Subcutaneous abdominal adipose tissue (tissue), 5 donors: ENCODE measurements around the gene NADK.
A peak's percentile ranks its signal among the peaks of the same experiment; 100 is the strongest.
"Not testable (repeated sequence)": the region's sequence is repeated elsewhere in the genome, so short reads cannot be mapped to it uniquely, and the experiment has no call there.

Experiments
- H3K27ac ChIP-seq: one replicate; pipeline ENCODE4 v1.7.0; 2013; ENCODE audit warnings: low read depth, mild to moderate bottlenecking, inconsistent platforms, low read length, moderate library complexity
- H3K27me3 ChIP-seq, 5 donors: one replicate each; pipeline ENCODE4 v1.7.0; 2013; ENCODE audit warnings: low read length in 5 of 5, inconsistent platforms in 1 of 5; ENCODE audit not compliant: control insufficient read depth in 5 of 5, insufficient read depth in 4 of 5
- H3K36me3 ChIP-seq, 5 donors: one replicate each; pipeline ENCODE4 v1.7.0; 2013; ENCODE audit warnings: low read length in 5 of 5; ENCODE audit not compliant: control insufficient read depth in 5 of 5, insufficient read depth in 5 of 5
- H3K4me1 ChIP-seq, 5 donors: one replicate each; pipeline ENCODE4 v1.7.0; 2013; ENCODE audit warnings: low read length in 5 of 5, mild to moderate bottlenecking in 3 of 5, moderate library complexity in 1 of 5; ENCODE audit not compliant: control insufficient read depth in 5 of 5, insufficient read depth in 5 of 5
- H3K4me3 ChIP-seq, 5 donors: one replicate each; pipeline ENCODE4 v1.7.0; 2013; ENCODE audit warnings: low read length in 5 of 5, low read depth in 1 of 5
- H3K9ac ChIP-seq, 5 donors: one replicate each; pipeline ENCODE4 v1.7.0; 2013; ENCODE audit warnings: low read length in 5 of 5, mild to moderate bottlenecking in 4 of 5, moderate library complexity in 3 of 5
- H3K9me3 ChIP-seq, 5 donors: one replicate each; pipeline ENCODE4 v1.7.0; 2013; ENCODE audit warnings: low read length in 5 of 5; ENCODE audit not compliant: control insufficient read depth in 5 of 5
- donor health status: healthy.
- donor health status: healthy.
- donor health status: healthy.
- donor health status: healthy.
- donor health status: healthy.

The NADK gene

DNA sequence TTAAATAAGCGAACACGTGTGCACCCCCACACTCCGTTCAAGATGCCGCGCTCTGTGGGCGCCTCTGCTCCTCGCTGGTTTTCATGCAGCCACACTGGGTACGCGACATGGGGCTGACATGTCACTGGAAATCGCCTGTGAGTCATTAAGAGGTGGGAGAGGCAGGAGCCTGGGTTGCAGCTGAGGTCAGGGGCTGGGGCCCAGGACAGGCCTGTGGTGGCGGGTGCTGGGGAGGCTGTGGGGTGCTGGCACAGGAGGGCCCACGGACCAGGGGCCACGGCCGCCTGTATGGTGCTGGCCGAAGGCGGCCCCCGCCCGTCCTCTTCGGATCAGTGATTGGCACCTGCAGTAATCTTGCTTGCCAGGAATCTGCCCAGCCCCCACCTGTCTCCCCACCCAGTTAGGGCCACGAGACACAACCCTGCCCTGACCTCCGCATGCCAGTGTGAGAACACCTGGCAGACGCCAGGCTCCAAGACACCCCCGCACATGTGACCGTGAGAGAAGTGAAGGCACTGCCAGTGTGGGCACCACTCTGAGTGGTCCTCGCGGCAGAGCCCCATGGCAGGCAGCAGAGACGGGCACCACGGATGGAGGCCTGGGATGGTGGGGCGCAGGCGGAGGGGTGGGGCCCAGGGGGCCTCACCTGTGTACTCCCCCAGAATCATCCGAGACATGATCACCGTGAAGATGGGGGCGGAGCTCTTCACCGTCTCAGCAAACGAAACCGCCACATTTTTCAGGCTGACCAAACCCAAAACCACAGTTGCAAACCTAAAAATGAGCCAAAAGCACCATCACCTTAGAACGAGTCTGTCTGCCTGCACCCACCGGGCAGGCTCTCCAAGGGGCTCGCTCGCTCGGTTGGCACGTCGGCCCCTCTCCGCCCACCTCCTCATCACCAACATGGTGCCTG lies 40.3 kb downstream of the NADK start:
- H3K9me3 ChIP-seq, H3K4me3 ChIP-seq, H3K4me1 ChIP-seq, H3K27ac ChIP-seq, H3K27me3 ChIP-seq, H3K9ac ChIP-seq: not testable (repeated sequence)
- peaks cover 0 to 22% (median 8%) of the 10 kb centered on the region in 5 donors for H3K36me3 ChIP-seq

DNA sequence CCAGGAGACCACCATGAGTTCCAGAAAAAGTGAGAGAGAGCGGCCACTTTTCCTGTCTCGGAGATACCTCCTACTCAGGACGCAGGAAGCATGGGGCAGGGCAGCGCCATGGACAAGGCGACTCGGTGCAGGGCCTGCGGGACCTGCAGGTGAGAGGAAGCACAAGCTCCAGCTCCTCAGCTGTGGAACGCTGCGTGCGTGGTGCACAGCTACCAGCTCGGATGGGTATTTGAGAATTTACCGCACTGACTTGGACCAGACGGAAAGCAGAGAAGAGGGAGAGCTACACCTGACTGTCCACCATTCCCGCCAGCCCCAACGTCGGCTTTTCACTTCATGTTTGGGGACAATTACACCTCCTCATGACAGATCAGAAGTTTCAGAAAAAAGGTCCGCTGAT lies 45.9 kb downstream of the NADK start:
- Histone ChIP-seq H3K27ac (no peak overlapping the region), H3K4me1 (peaks cover 0 to 15% (median 5%) of the 10 kb centered on the region in 5 donors), H3K36me3 (peaks cover 0 to 44% (median 16%) of the 10 kb centered on the region in 5 donors), H3K9me3 (no peaks in the 10 kb centered on the region), H3K4me3 (no peak overlapping the region), H3K9ac (no peak overlapping the region), H3K27me3 (no peaks in the 10 kb centered on the region)

DNA sequence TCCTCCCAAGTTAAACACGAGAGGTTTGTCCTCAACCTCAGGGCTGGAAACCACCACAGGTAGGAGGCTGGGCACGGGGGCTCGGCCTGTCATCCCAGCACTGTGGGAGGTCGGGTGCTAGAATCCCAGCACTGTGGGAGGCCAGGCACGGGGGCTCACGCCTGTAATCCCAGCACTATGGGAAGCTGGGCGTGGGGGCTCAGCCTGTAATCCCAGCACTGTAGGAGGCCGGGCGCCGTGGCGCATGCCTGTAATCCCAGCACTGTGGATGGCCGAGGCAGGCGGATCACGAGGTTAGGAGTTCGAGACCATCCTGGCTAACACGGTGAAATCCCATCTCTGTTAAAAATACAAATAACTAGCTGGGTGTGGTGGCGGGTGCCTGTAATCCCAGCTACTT lies 47.4 kb downstream of the NADK start:
- Histone ChIP-seq H3K27me3 (no peaks in the 10 kb centered on the region), H3K4me3 (no peak overlapping the region), H3K9ac (no peak overlapping the region), H3K9me3 (no peaks in the 10 kb centered on the region), H3K4me1 (peaks cover 0 to 15% (median 5%) of the 10 kb centered on the region in 5 donors), H3K27ac (no peak overlapping the region), H3K36me3 (peaks cover 0 to 41% (median 16%) of the 10 kb centered on the region in 5 donors)

DNA sequence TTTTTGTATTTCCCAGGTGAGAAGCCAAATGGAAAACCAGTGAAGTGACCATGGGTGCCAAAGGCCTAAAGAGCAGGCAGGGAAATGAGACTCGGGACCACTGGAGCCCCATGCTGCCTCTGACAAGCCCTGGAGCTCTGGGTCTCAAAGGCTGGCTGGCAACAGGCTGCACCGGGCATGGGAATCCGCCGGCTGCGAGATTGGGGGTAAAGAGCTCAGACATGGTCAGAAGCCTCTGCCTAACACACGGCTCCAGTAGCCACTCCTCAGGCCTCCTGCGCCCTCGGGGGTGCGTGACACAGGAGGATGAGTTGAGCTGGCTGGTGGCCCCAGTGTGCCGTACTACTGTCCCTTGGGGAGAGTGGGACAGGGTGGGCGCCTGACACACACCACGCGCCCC lies 48.0 kb downstream of the NADK start:
- H3K27ac ChIP-seq, H3K9ac ChIP-seq, H3K9me3 ChIP-seq, H3K4me3 ChIP-seq, H3K27me3 ChIP-seq: not testable (repeated sequence)
- Histone ChIP-seq H3K36me3 (peaks cover 0 to 41% (median 16%) of the 10 kb centered on the region in 5 donors), H3K4me1 (peaks cover 0 to 15% (median 5%) of the 10 kb centered on the region in 5 donors)

DNA sequence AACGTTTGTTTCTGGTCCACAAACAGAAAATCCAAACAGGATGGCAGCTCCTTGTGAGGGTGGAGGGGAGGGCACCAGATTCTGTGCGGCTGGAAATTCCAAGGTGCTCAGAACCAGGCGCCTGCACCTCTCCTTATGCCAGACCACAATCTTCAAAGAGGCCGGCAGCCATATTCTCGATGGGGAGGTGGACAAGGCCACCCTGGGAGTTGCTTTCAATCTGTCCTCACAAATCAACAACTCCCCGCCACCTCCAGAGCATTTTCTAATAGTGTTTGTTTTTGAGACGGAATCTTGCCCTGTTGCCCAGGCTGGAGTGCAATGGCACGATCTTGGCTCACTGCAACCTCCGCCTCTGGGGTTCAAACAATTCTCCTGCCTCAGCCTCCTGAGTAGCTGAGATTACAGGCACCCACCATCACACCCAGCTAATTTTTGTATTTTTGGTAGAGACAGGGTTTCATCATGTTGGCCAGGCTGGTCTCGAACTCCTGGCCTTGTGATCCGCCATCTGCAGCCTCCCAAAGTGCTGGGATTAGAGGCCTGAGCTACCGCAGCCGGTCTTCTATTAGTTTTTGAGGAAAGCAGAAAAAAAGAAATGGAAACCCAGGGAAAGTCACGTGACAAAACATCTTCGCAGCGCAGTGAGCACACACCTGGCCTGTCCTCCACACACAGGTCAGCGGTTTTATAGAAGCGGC lies 49.0 kb downstream of the NADK start:
- not testable (repeated sequence) for H3K9me3 ChIP-seq, H3K27me3 ChIP-seq, H3K4me3 ChIP-seq
- peaks cover 0 to 37% (median 16%) of the 10 kb centered on the region in 5 donors for H3K36me3 ChIP-seq
- peaks cover 0 to 15% (median 5%) of the 10 kb centered on the region in 5 donors for H3K4me1 ChIP-seq
- H3K9ac ChIP-seq: peak overlapping the region in 2 of 5 donors; percentile 21 to 35
- H3K27ac ChIP-seq: peak overlapping the region; percentile 56

DNA sequence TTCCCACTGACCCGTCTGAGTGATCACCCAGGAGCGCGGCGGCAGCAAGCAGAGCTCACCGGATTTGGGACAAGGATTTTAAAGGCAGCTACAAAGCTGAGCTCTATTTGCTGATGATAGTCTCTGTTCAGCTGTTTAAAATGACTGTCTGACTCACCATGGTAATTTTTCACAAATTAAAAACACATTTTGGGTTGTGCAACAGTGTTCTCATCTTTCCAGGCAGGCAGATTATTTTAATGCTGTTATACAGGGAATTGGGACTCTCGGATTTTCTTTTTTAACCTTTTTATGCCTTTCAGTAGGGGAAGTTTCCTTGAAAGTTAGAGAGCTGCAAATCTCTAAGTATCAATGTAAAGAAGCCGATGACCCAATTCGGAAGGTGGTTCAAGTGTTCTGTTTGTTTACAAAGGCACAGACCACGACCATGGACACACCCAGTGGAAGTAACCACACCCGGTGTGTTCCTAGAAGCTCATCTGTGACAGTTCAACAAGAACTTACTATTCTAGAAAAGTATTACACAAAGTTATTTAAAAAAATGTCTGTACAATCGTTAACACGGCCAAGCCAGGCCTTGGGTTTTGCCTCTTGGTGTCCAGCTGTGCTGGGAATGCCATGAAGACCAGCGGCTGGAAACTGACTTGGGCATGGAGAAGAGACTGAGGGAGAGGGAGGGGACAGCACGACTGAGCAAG lies 49.8 kb downstream of the NADK start:
- Histone ChIP-seq H3K4me1 (peaks cover 0 to 15% (median 5%) of the 10 kb centered on the region in 5 donors), H3K9ac (peak overlapping the region in 2 of 5 donors; percentile 21 to 35), H3K27ac (peak overlapping the region; percentile 56), H3K36me3 (peaks cover 0 to 34% (median 16%) of the 10 kb centered on the region in 5 donors)
- not testable (repeated sequence) for H3K4me3 ChIP-seq, H3K9me3 ChIP-seq, H3K27me3 ChIP-seq

DNA sequence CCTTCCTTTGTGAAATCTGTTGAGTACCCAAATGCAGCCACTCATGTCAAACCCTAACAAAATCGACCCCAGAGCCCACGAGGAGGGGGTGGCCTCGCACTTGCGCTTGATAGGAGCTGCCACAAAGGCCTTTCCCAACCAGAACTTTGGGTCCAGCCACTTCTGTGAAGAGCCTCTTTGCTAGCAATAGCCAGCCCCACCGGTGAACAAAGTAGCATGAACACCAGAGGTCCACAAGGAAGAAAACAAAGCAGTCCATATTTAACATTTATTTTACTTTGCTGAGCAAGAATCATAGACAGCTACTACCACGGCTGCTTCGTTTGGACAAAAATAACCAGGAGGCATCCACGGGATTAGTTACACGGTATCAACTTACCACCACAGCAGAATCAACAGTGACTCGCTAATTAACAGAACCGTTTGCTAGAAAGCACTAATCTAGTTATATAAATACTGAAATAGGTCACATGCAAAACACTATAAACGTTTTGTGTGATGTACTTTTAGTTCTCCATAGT lies 51.1 kb downstream of the NADK start:
- peaks cover 0 to 24% (median 8%) of the 10 kb centered on the region in 5 donors for H3K36me3 ChIP-seq
- H3K27me3 ChIP-seq, H3K9me3 ChIP-seq, H3K27ac ChIP-seq, H3K9ac ChIP-seq, H3K4me3 ChIP-seq: not testable (repeated sequence)
- peaks cover 0 to 15% (median 5%) of the 10 kb centered on the region in 5 donors for H3K4me1 ChIP-seq

DNA sequence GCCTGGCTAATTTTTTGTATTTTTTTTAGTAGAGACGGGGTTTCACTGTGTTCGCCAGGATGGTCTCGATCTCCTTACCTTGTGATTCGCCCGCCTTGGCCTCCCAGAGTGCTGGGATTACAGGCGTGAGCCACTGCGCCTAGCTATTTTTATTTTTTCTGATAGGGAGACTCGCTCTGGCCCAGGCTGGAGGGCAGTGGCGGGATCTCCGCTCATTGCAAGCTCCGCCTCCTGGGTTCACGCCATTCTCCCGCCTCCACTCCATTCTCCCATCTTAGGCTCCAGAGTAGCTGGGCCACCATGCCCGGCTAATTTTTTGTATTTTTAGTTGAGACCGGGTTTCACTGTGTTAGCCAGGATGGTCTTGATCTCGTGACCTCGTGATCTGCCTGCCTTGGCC lies 52.2 kb downstream of the NADK start:
- H3K9me3 ChIP-seq, H3K27me3 ChIP-seq, H3K4me3 ChIP-seq, H3K27ac ChIP-seq, H3K9ac ChIP-seq: not testable (repeated sequence)
- Histone ChIP-seq H3K4me1 (peaks cover 0 to 15% (median 8%) of the 10 kb centered on the region in 5 donors), H3K36me3 (peaks cover 2 to 20% (median 7%) of the 10 kb centered on the region in 5 donors)

DNA sequence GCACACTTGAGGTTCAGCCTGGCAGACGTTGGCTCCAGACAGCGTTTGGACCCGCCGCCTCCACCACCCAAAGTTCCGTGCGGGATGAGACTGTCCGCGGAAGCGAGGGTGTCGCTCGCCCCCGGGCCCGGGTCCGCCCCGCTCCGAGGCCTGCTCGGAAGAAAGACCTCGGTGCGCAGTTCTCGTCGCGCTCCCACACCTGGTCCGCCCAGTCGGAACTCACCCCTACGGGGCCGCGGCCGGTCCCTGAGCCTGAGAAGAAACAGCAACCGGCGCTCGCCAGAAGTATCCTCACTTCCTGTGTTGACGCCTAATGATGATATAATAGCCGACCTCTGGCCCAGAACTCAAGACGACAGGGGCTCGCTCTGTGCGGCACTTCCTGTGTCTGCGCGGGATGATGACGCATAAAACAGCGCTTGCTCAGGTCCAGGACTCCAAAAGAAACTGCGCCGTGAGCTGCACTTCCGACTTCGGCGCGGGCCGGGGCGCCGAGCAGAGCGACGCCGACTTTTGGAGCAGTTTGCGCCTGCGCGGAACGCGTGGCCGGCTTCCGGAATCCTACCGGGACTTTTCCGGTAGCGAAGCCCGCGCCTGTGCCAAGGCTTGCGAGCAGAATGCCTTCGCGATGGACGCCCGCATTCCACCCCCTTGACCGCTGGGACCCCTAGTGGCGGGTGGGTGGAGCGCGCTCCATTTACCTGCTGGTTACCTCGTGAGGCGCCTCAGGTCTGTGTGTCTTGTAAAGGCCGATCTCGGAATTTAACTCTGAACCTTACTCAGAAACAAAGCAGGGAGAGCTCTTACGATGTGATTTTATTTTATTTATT lies 54.0 kb downstream of the NADK start, which contains the start of gene CDK11A:
Gene CDK11A (minus strand): TSS at position 323 of the 830 bp plus-strand sequence. CDS start 1,539 bp downstream, outside the sequence.
- Histone ChIP-seq H3K36me3 (peaks cover 4 to 19% (median 12%) of the 10 kb centered on the region in 5 donors), H3K4me1 (peaks cover 0 to 10% (median 8%) of the 10 kb centered on the region in 5 donors), H3K4me3 (peak within 1 kb of the TSS; percentile 64 to 74 (median 69)), H3K9ac (peak within 1 kb of the TSS in 4 of 5 donors; percentile 53 to 81 (median 79)), H3K27ac (peak within 1 kb of the TSS; percentile 81)
- H3K9me3 ChIP-seq, H3K27me3 ChIP-seq: not testable (repeated sequence)
